Posterior vena cava (tissue), 2 donors: ENCODE measurements around the gene CNDP2. TPM values are rescaled to one million over a fixed set of nuclear protein-coding genes. Genes with fewer than 3 reads are reported as not detected.
"Not testable (repeated sequence)": the region's sequence is repeated elsewhere in the genome, so short reads cannot be mapped to it uniquely, and the experiment has no call there.

Source experiments
- DNase-seq: peaks from one replicate; pipeline ENCODE4 v3.0.0-alpha.2; 2020; ENCODE audit warnings: low spot score
- intact Hi-C, 2 donors: fragments of 100-400 bp; cut with DNase I; formaldehyde crosslinking; loops; one replicate each; pipeline versions ENCODE4 v1.14.1 to v1.14.2; 2022 to 2023
- total RNA-seq, 2 donors: library from RNA; stranded (reverse); fragmentation: NEBNext Ultra II Directional; extraction: Animal tissue kit (Norgen Biotek cat#: 25700); gene quantifications; one replicate each; pipeline ENCODE4 v1.2.1, GENCODE V29; 2021
- donor health status: DM: yes; HTN: yes; CAD: no.
- donor health status: DM: yes; HTN: yes; CAD: no.

Gene CNDP2
- total RNA-seq, 2 donors from 2014 or later, result 73.5 to 75.0 TPM

DNA sequence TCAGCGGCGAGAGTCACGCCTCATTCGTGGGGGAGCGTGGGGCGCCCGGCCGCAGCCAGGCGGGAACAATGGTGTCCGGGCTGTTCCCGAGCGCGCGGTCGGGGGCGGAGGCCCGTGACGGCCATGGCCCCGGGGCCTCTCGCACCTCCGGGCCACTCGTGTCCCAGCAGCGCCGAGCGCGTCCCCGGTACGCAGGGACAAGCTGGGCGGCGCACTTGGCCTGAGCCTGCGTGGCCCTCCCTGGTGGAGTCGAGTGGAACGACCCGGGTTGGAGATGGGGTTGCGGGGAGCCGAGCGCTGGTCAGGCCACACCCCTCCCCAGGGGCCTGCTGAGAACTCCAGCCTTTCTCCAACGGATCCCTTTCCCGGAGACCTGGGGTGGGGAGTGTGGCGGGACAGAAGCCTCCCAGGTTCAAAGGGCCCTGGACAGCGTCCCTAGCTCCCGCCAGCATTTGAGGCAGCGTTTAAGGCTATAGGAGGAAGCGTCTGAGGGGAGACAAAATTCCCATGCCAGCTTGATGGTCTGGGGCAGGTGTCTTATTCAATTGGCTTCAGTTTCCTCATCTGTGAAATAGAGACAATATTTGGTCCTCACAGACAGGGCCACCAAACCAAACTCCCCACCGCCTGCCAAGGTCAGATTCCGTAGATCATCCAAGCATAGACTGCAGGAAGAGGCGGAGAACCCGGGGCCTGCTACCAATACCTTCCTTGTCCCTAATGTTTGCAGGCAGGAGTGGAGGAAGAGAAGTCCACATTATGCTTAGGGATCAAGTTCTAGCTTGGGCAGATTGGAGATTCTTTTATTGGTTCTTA, 553 bp downstream of the CNDP2 start:
- intact Hi-C loops, result loop anchor here in 1 of 2 donors (5.0 kb wide), 1 partner anchor 101 kb away; the partner anchor contains the start of gene ZNF407
- peak; percentile 86 for DNase-seq

DNA sequence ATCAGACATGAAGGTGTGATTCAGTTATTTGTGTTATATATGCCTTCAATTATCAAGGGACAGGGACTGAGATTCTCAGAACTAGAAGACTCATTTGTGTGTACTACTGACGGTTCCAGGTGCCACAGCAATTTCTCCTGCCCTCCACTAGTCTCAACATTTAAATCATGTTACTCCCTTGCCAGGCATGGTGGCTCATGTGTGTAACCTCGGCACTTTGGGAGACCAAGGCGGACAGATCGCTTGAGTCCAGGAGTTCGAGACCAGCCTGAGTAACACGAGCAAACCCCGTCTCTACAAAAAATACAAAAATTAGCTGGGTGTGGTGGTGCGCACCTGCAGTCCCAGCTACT, 1.1 kb downstream of the CNDP2 start:
- intact Hi-C loops, result loop anchor here in 1 of 2 donors (5.0 kb wide), 1 partner anchor 100 kb away; the partner anchor contains the start of gene ZNF407
- DNase-seq, result no peak

DNA sequence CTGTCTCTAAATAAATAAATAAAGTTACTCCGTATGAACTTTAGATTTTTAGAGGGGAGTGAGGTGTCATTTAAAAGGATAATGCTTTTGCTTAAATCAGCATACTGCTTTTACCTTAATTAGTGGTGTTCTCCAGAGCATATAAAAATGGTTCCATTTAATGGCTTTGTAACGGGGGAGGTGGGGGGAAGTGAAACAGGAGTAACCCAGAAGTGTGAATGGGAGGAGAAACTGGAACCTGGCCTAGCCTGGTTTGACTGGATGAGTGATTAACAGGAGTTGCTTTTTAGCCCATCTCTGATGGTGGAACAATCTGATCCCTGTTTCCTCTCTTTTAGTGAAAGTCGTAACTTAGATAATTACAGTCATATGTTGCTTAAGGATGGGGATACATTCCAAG, 1.6 kb downstream of the CNDP2 start:
- DNase-seq, result no peak
- intact Hi-C loops, result loop anchor here in 1 of 2 donors (5.0 kb wide), 1 partner anchor 100 kb away; the partner anchor contains the start of gene ZNF407

DNA sequence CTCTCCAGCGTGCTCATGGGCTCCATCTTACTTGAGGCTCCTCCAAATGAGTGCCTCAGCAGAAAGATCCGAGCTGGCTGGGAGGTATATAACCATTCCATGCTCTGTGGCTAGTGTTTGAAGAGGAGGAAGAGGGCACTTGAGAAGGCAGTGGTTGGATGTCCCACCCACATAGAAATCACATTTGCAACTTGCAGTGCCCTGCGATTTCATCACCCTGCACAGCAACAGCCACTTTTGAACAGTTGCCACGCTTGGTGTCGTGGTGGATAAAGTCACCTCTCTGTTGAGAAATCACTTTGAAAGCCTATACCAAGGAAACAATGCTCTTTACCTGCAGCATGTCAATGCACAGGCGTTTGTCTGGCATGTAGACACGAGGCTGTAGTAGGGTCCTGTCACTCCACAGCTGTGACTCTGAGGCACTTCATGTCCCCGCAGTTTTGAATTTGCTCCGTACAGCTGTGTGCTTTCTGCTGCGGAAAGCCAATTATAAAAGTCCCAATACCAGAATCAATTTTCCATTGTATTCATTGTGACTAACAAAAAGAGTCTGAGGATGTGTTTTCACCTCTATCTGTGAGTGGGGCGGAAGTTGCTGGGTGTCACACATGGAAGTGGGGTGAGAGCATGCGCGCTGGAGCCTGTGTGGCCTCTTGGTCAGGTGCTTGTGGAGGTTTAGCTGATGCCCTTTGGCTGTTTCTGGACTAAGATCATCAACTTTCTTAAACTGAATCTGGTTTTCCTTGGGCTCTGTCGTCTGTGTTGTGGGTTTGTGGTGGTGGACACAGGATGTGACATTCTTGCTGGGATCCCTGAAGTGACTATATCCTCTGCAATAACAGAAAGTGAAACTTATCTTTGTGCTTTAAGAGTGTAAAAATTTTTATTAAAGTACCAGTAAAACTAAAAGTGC, 2.8 kb downstream of the CNDP2 start:
- peak; percentile 87 for DNase-seq
- intact Hi-C loops, result loop anchor here in 1 of 2 donors (5.0 kb wide), 1 partner anchor 98 kb away; the partner anchor contains the start of gene ZNF407

DNA sequence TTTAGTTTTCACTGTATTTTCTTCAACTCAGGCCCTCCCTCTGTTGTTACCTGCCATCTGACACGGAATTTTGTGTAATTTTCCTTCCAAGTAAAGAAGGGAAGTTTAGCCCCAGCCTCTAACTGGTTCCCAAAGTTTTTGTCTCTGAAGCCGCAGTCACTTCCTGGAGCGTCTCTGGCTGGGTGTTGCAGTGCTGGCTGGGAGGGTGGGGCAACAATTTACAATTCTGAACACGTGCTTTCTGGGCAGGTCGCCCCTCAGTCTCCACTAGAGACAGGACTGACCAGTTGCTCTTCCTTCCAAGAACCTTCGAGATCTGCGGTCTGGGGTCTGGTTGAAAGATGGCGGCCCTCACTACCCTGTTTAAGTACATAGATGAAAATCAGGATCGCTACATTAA, 3.5 kb downstream of the CNDP2 start:
- peak; percentile 92 for DNase-seq
- intact Hi-C loops, result loop anchor here in 1 of 2 donors (5.0 kb wide), 1 partner anchor 98 kb away; the partner anchor contains the start of gene ZNF407

DNA sequence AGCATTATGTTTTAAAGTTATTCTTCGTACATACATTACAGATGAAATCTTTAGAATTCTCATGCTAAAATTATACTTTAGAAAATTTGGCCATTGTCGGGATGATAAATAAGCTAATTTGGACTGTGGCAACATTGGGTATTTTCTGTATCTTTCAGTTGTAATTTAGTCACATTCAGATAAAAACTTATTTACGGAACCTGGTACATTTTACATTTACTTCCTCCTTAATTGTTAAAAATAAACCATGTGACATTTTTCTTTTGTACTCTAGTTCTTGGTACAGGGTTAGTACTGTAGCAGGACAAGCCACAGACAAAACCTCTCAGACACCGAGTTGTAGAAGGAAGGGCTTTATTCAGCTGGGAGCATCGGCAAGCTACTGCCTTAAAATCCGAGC, 4.2 kb downstream of the CNDP2 start:
- no peak for DNase-seq
- intact Hi-C loops, result no loop called here

DNA sequence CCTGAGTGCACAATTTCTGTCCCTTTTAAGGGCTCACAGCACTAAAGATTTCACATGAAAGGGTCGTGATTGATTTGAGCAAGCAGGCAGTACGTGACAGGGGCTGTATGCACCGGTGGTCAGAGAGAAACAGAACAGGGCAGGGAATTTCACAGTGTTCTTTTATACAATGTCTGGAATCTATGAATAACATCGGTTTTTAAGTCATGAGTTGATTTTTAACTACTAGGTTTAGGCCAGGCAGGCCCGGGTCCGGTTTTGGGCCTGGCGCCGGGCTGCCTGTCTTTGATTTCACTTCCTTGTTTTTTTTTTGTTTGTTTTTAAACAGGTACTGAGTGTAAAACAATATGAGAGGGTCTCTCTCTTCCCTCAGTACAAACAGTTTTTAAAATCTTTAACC, 4.6 kb downstream of the CNDP2 start:
- intact Hi-C loops, result not testable (repeated sequence)
- peak; percentile 24 for DNase-seq

DNA sequence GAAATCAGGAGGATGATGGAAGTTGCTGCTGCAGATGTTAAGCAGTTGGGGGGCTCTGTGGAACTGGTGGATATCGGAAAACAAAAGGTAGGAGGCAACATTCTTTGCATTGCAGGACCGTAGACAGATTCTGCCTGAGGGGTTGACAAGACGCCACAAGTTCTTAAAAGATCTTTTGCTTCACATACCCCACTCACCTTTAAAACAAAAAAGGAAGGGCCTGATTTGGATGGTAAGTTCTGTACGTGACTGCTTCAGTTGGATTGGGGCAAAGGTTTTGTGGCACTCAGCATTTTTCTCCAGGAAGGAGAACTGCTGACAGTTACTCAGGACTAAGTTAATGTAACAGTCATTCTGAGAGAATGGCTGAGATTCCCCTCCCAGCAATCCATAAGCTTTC, 5.2 kb downstream of the CNDP2 start:
- intact Hi-C loops, result no loop called here
- no peak for DNase-seq

DNA sequence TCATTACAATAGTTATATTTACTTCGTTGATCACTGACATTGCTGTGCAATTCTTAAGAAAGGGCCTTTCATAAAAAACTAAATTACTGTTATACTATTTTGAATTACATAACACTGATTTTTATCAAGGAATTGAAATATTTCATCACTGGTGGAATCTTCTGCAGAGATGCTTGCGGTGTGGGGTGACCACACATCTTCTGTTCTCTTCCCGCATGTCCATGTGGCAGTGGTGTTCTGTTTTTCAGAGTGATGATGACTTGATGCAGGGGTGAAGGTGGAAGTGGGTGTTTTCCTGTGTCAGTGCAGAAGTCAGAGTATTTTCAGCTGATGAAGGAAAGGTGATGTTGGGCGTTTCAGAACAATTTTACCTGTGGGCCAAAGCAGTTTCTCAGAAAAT, 7.0 kb downstream of the CNDP2 start:
- intact Hi-C loops, result no loop called here
- DNase-seq, result no peak

DNA sequence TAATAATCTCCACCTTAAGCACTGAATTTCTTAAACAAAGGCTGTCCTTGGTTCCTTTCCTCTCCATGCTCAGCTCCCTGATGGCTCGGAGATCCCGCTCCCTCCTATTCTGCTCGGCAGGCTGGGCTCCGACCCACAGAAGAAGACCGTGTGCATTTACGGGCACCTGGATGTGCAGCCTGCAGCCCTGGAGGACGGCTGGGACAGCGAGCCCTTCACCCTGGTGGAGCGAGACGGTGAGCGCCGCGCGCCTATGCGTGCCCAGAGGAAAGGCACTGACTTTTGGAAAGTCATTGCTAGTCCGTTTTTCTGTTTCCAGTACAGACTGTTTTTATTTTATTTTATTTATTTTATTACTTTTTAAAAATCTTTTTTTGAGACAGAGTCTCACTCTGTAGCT, 9.6 kb downstream of the CNDP2 start:
- intact Hi-C loops, result no loop called here
- no peak for DNase-seq

DNA sequence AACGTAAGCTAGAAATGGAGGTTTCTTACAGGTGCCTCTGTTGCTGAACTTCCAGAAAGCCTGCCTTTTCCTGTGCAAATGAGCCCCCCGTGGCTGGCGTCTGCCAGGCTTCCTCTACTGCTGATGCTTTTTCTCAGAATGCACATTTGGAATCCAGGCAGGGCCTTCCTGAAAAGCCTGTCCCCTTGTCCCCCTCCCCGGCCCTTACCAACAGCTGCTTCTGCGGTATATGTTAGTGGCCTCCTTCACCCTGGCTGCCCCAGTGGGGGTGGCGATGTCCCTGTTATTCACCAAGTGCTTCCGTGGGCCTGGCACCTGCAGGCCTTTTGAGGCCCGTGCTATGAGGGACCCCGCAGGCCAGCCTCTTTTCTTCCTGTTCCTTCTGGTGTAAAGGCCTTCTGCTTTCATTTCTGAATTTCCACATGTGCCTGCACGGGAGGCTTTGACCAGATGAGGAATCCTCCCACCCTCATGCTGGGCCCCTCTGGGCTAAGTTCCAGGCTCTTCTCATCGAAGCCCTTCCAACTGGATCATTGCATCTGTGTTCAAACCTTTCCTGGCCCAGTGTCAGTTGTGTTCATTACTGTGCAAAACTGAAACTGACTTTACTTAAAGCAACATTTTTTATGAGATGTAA, 10.4 kb downstream of the CNDP2 start:
- intact Hi-C loops, result no loop called here

DNA sequence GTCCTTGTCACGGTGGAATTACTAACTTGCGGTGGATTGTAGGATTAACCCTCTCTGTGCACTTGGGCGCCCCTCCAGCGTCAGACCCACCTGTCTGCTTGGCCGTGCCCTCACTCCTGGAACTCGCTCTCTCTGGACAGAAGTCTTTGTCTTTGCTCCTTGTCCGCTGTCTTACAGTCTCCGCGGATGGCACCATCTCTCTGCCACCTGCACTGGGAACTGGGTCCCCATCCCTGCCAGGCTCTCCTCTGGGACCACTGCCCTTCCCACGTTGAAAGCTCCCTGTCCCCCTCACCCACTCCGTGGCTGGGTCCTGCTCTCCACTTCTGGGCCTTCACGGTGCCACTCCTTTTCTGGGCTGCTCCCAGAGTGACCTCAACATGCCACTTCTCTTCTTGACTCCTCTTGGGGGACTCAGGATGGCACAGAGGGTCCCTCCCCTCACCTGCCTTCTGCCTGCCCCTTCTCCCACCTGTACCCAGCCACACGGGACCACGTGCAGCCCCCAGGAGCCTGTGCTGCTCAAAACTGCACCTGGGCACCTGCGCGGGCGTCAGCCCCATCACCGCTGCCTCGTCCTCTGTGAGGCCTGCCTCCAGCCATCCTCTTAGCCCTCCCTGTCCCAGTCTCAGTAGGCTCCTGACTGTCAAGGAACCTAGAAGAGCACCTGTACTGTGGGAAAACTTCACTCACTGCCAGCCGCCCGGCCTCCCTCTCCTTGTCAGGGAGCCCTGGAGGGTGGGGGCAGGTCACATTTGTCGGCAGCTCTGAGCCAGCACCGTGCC, 11.1 kb downstream of the CNDP2 start:
- intact Hi-C loops, result no loop called here
- DNase-seq, result no peak

More for the DNA sequence above, 10.4 kb downstream of the CNDP2 start:
- no peak for DNase-seq

DNA sequence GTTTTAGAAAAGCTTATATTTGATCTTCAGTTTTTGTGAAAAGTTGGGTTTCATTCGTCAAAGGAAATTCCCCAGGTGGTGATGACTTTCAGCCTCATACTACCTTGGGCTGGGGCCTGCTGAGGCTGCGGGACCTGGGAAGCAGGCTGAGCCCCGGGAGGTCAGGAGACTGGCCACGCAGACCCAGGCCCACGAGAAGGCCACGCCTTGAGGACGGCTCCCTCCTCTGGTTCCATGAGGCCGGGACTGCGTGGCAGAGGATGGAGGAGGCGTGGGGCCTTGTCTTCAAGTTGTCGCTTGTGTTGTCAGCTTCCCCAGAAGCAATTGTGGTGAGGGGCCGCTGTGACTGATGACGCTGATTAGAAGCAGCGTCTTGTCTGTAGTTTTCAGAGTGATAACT, 11.8 kb downstream of the CNDP2 start:
- intact Hi-C loops, result no loop called here
- no peak for DNase-seq

DNA sequence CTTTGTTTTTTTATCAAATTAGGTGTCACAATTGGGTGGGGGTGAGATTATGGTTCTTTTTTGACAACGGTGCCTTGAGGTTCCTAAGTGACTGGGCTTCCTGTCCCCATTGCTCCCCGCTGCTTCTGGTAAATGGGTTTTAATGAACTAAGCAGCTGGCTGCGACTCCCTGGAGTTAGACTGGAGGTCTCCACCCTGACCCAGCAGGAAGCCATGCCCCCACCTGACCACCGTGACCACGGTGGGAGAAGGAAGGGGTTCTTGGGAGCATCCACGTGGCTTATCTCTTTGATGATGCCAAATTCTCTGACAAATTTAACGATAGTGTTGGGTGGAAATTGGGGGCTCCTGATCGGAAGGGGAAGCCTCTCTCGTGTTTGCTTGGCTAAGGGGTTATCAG, 12.2 kb downstream of the CNDP2 start:
- no peak for DNase-seq
- intact Hi-C loops, result no loop called here

DNA sequence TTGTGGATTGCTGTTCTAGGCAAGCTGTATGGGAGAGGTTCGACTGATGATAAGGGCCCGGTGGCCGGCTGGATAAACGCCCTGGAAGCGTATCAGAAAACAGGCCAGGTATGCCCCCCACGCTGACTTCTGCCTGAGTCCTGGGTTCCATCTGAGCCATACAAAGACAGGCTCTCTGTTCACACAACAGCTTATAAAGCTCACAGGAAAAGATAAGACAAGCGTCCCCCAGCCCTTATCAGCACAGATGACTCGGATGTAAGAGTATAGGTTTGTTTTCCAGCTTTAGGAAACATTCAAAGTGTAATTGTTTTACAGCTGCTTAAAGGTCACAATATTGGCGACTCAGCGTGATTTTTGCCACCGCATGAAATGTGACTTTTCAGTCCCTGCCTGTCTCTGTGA, 12.7 kb downstream of the CNDP2 start:
- intact Hi-C loops, result no loop called here
- no peak for DNase-seq

DNA sequence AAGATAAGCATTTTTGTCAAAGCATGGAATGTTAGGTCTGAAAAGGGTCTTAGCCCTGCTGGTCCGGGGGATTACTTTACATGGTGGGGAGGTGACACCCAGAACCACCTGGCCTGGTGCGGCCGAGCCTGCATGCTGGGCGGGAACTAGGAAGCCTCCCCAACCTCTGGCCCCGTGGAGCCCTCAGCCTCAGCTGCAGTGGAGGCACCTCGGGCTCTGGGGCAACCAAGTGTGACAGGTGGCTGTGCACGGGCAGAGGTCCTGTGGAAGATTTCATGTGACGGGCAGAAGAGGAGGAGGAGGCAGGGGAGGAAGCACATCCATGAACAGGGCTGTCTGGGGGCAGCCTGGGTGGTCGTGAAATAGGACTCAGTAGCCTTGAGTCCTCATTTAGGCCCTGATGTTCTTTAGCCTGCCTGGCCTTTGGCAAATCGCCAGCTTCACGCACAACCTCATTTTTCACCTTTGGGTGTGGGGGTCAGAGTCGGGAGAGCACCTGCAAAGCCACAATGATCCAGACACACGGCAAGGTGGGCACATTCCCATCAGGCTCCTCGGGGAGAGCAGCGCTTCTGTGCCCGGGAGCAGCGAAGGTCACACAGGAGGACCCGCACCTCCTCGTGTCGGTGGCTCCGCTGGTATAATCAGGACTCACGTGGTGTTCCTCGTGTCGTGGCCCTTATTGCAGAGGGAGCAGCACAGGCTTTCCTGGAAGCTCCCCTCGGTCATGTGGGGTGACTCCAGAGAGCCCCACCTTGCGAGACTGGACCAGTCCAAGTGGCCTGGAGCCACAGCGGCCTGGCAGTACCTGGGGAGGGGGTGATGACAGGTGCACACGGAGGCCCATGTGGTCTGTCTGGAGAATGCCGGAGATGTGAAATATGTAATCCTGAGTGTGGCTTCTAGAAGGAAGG, 13.9 kb downstream of the CNDP2 start:
- DNase-seq, result no peak
- intact Hi-C loops, result no loop called here

DNA sequence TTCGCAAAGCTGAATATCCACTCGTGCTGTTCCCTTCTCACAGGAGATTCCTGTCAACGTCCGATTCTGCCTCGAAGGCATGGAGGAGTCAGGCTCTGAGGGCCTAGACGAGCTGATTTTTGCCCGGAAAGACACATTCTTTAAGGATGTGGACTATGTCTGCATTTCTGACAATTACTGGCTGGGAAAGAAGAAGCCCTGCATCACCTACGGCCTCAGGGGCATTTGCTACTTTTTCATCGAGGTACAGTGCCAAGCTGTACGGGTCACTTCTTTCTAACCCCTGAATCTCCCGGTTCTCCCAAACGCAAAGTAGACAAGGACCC, 14.6 kb downstream of the CNDP2 start:
- intact Hi-C loops, result no loop called here
- no peak for DNase-seq

DNA sequence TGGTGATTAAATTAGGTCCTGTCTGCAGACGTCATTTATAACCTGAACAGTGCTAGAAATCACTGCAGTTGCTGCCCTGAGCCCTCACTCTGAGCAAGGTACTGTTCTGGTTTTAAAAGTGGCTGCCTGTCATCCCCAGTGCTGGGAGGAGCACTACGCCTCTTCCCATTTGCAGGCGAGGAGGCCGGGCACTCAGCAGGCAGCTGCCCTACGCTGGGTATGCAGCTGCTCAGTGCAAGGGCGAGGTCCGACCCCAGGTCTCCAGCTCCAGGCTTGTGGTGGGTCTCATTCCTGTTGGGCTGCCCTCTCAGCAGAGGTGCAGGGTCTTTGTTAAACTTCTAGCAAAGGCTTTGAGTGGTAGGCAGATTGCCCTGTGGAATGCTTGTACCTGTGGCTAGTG, 15.7 kb downstream of the CNDP2 start:
- intact Hi-C loops, result no loop called here
- no peak for DNase-seq
